Measurements from ENCODE around the gene IRF5. TPM values are rescaled to one million over a fixed set of nuclear protein-coding genes. Genes with fewer than 3 reads are reported as not detected.

IRF5 gene
- polyA plus RNA-seq, 4 donors = 3.3 to 17.3 (median 6.2) TPM

DNA sequence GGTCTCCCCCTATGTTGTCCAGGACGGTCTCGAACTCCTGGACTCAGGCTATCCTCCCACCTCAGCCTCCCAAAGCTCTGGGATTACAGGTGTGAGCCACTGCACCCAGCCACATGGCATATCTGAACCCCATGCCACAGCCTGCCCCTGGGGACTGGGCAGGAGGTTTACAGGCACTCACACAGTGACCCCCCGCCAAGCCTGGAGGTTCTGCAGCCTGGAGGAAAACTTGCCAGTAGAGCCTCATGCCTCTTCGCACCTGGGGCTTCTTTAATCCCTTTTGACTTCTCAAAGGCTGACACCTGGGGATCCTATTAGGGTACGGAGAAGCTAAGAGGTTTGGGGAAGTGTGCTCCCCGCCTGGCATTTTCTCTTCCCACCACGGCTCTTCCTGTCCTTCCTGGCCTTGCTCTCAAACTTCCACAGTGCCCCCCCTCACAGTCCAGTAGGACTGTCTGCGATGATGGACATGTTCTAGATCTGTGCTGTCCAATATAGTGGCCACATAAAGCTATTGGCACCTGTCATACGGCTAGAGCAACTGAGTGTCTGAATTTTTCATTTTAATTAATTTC lies 15.8 kb upstream of the IRF5 start:
- H3K36me3 ChIP-seq (ENCODE audit: control insufficient read depth in 3 of 3, insufficient read depth in 2 of 3, low read depth in 1 of 3, low read length in 3 of 3) = no peaks in the 10 kb centered on the region
- no peak overlapping the region for H3K27ac ChIP-seq (ENCODE audit: low read depth in 1 of 3, low read length in 2 of 3)
- H3K9me3 ChIP-seq (ENCODE audit: control insufficient read depth in 2 of 2, insufficient read depth in 1 of 2, low read depth in 1 of 2, low read length in 1 of 2) = no peaks in the 10 kb centered on the region
- no peaks in the 10 kb centered on the region for H3K4me1 ChIP-seq (ENCODE audit: control insufficient read depth in 3 of 3, insufficient read depth in 2 of 3, low read depth in 1 of 3, low read length in 2 of 3)
- DNase-seq (no peak), FAIRE-seq (no peak)
- WGBS, 3 donors = 74 to 80% (median 75%) methylated on average over 9 of the region's 9 CpGs
- H3K27me3 ChIP-seq (ENCODE audit: control insufficient read depth in 3 of 3, insufficient read depth in 3 of 3, low read length in 3 of 3) = peaks cover 0 to 50% (median 4%) of the 10 kb centered on the region in 3 donors
- H3K4me3 ChIP-seq (ENCODE audit: low read depth in 1 of 3, low read length in 3 of 3) = no peak overlapping the region

DNA sequence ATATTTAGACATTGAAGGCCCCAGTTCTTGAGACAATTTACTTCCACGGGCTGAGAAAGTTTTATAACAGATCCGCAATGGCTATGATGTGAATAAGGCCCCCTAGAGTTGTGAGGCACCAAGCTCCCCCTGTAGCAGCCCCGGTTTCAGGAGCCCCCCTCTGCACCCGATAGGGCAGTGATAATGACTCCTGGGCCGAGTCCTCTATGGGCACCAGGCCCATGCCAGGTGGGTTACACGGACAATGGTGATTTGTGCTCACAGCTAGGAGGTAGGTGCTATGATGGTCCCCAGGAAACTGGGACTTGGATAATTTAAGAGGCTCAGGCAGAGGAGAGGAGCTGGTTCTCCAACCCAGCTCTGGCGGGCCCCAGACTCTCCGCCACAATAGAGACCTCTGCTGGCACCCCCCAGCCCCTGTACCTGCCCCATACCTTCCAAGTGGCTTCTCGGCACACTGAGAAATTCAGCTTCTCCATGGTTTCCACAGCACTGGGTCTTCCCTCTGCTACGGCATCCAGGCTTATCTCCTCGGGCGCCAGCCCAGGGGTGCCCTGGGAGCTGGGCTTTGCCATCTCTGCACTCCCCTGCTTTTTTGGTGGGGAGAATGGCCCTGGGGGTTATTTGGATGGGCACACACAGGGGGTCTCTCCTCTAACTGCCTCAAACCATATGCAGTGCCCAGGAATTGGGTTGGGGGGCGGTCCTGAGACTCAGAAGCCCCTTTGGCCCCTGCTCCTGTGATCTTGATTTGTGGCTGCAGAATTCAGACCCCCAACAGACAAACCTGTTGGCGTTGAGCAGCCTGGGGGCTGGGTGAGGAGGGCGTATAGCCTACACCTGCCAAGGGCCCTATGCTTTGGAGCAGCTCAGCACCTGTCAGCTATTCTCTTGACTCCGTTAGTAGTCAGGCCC lies 15.0 kb upstream of the IRF5 start:
- H3K4me3 ChIP-seq (ENCODE audit: low read depth in 1 of 3, low read length in 3 of 3) = no peak overlapping the region
- peaks cover 0 to 47% (median 4%) of the 10 kb centered on the region in 3 donors for H3K27me3 ChIP-seq (ENCODE audit: control insufficient read depth in 3 of 3, insufficient read depth in 3 of 3, low read length in 3 of 3)
- DNase-seq (no peak), FAIRE-seq (no peak)
- 71 to 83% (median 73%) methylated on average over 16 of the region's 16 CpGs for WGBS, 3 donors
- no peak overlapping the region for H3K27ac ChIP-seq (ENCODE audit: low read depth in 1 of 3, low read length in 2 of 3)
- no peaks in the 10 kb centered on the region for H3K36me3 ChIP-seq (ENCODE audit: control insufficient read depth in 3 of 3, insufficient read depth in 2 of 3, low read depth in 1 of 3, low read length in 3 of 3)
- H3K4me1 ChIP-seq (ENCODE audit: control insufficient read depth in 3 of 3, insufficient read depth in 2 of 3, low read depth in 1 of 3, low read length in 2 of 3) = no peaks in the 10 kb centered on the region
- no peaks in the 10 kb centered on the region for H3K9me3 ChIP-seq (ENCODE audit: control insufficient read depth in 2 of 2, insufficient read depth in 1 of 2, low read depth in 1 of 2, low read length in 1 of 2)

DNA sequence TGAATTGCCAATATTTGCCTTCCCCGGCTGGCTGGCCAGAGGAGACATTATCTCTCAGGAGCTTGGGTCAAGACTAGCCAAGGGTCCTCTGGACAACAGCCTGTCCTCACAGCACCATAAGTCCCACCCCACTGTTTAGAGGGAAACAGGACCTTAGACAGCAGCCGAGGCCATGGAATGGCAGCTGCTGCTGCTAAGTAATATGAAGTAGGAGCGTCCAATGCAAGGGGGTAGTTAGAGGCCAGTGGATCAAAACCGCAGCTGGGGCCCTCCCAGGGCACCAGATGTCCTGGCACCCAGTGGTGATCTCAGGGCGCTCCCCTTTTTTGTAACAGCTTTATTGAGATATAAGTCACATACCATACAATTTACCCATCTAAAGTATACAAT lies 14.3 kb upstream of the IRF5 start:
- DNase-seq (no peak), FAIRE-seq (no peak)
- Histone ChIP-seq H3K4me1 (ENCODE audit: control insufficient read depth in 3 of 3, insufficient read depth in 2 of 3, low read depth in 1 of 3, low read length in 2 of 3) (no peaks in the 10 kb centered on the region), H3K36me3 (ENCODE audit: control insufficient read depth in 3 of 3, insufficient read depth in 2 of 3, low read depth in 1 of 3, low read length in 3 of 3) (no peaks in the 10 kb centered on the region), H3K4me3 (ENCODE audit: low read depth in 1 of 3, low read length in 3 of 3) (no peak overlapping the region), H3K27me3 (ENCODE audit: control insufficient read depth in 3 of 3, insufficient read depth in 3 of 3, low read length in 3 of 3) (peaks cover 0 to 43% (median 4%) of the 10 kb centered on the region in 3 donors), H3K9me3 (ENCODE audit: control insufficient read depth in 2 of 2, insufficient read depth in 1 of 2, low read depth in 1 of 2, low read length in 1 of 2) (no peaks in the 10 kb centered on the region), H3K27ac (ENCODE audit: low read depth in 1 of 3, low read length in 2 of 3) (no peak overlapping the region)
- WGBS, 3 donors = 67 to 81% (median 68%) methylated on average over 5 of the region's 5 CpGs

DNA sequence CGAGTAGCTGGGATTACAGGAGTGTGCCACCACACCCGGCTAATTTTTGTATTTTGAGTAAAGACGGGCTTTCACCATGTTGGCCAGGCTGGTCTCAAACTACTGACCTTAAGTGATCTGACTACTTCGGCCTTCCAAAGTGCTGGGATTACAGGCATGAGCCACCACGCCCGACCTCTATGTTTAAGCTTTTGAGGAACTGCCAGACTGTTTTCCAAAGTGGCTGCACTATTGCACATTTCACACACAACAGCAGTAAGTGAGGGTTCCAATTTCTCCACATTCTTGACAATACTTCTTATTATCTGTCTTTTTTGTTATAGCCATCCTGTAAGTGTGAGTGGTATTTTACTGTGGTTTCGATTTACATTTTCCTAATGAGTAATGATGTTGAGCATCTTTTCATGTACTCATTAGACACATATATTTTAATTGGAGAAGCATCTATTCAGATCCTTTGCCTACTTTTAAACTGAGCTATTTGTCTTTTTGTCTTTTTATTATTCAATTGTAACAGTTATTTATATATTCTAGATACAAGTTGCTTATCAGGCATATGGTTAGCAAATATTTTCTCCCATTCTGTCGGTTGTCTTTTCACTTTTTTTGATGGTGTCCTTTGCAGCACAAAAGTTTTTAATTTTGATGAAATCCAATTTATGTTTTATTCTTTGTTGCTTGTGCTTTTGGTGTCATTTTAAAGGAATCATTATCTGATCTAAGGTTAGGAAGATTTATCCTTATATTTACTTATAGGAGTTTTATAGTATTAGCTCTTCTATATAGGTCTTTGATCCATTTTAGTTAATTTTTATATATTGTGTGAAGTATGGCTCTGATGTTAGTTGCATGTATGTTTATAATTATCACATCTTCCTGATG lies 12.8 kb upstream of the IRF5 start:
- H3K9me3 ChIP-seq (ENCODE audit: control insufficient read depth in 2 of 2, insufficient read depth in 1 of 2, low read depth in 1 of 2, low read length in 1 of 2) = no peaks in the 10 kb centered on the region
- DNase-seq (no peak), FAIRE-seq (no peak)
- peaks cover 0 to 31% (median 4%) of the 10 kb centered on the region in 3 donors for H3K27me3 ChIP-seq (ENCODE audit: control insufficient read depth in 3 of 3, insufficient read depth in 3 of 3, low read length in 3 of 3)
- H3K27ac ChIP-seq (ENCODE audit: low read depth in 1 of 3, low read length in 2 of 3) = no peak overlapping the region
- 72 to 81% (median 73%) methylated on average over 8 of the region's 8 CpGs for WGBS, 3 donors
- H3K4me1 ChIP-seq (ENCODE audit: control insufficient read depth in 3 of 3, insufficient read depth in 2 of 3, low read depth in 1 of 3, low read length in 2 of 3) = no peaks in the 10 kb centered on the region
- H3K36me3 ChIP-seq (ENCODE audit: control insufficient read depth in 3 of 3, insufficient read depth in 2 of 3, low read depth in 1 of 3, low read length in 3 of 3) = no peaks in the 10 kb centered on the region
- H3K4me3 ChIP-seq (ENCODE audit: low read depth in 1 of 3, low read length in 3 of 3) = no peak overlapping the region

DNA sequence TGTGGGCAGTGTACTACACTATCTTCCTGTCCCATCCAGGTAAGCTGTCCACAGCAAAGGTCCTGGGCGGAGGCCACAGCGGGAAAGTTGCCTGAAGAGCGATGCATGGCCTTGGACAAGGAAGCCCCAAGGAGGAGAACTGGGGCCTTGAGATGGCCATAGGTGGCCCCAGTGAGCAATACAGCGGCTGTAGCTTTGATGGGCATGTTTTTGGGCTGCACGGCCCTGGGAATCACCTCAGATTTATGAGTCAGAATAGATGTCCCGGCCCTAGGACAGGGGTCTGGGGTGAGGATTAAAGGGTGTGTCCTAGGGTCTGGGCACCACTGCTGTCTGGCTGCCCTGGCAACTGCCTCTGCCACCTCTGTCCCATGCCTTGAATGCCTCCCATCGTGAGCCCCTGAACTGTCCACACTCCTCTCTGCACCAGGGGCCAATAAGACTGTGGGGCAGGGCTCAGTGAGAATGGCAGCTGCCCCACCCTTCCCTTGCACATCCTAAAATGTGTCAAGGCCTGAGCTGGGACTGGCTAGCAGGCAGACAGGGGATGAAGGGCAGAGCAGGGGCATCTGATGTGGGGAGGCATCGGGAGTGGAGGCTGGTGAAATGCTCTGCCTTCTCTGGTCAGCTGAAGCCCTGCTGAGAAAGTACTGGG lies 9.4 kb upstream of the IRF5 start:
- 95 to 99% (median 97%) methylated on average over 8 of the region's 8 CpGs for WGBS, 3 donors
- H3K27me3 ChIP-seq (ENCODE audit: control insufficient read depth in 3 of 3, insufficient read depth in 3 of 3, low read length in 3 of 3) = peaks cover 0 to 7% (median 0%) of the 10 kb centered on the region in 3 donors
- FAIRE-seq = no peak
- H3K9me3 ChIP-seq (ENCODE audit: control insufficient read depth in 2 of 2, insufficient read depth in 1 of 2, low read depth in 1 of 2, low read length in 1 of 2) = no peaks in the 10 kb centered on the region
- no peaks in the 10 kb centered on the region for H3K4me1 ChIP-seq (ENCODE audit: control insufficient read depth in 3 of 3, insufficient read depth in 2 of 3, low read depth in 1 of 3, low read length in 2 of 3)
- no peak overlapping the region for H3K4me3 ChIP-seq (ENCODE audit: low read depth in 1 of 3, low read length in 3 of 3)
- DNase-seq = no peak
- H3K36me3 ChIP-seq (ENCODE audit: control insufficient read depth in 3 of 3, insufficient read depth in 2 of 3, low read depth in 1 of 3, low read length in 3 of 3) = no peaks in the 10 kb centered on the region
- no peak overlapping the region for H3K27ac ChIP-seq (ENCODE audit: low read depth in 1 of 3, low read length in 2 of 3)

DNA sequence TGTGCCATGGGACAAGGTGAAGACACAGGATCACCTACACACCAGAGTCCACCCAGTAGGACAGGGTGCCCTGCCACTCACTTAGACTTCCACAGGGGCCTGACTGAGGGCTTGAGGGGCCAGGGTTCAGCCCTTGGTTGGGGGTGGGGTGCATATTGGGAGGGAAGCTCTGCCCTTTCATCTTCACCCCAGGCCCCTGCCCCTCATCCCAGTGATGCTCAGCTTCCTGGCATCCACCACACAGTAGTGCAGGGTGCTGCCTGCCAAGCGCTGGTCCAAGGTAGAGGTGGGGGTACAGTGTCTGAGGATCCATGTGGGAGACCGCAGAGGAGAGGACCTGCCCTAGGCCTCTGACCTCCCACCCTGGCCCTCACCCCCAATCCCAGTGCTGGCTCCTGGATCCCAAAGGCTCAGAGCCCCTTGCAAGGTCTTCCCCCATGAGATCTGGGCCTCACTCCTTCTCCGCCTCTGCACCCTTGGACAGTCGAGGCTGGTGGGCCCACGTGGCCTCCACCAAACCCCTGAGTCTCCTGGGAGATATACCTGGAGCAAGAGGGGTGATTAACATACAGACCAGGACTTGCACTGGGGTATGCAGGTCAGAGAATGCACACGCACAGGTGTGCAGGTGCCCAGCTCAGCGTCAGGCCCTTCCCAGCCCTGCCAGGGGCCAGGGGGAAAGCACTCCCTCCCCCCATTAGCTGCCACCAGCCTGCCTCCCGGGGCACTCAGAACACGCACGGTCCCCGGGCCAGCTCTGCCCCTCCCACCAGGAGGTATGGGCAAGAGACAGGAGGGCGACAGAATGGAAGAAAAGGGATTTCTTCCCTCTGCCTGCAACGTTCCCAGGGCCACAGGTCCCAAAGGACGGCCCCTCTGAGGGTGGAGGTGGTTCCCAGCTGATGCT lies 8.6 kb upstream of the IRF5 start:
- FAIRE-seq = no peak
- no peaks in the 10 kb centered on the region for H3K4me1 ChIP-seq (ENCODE audit: control insufficient read depth in 3 of 3, insufficient read depth in 2 of 3, low read depth in 1 of 3, low read length in 2 of 3)
- H3K4me3 ChIP-seq (ENCODE audit: low read depth in 1 of 3, low read length in 3 of 3) = no peak overlapping the region
- H3K36me3 ChIP-seq (ENCODE audit: control insufficient read depth in 3 of 3, insufficient read depth in 2 of 3, low read depth in 1 of 3, low read length in 3 of 3) = no peaks in the 10 kb centered on the region
- DNase-seq = no peak
- H3K27ac ChIP-seq (ENCODE audit: low read depth in 1 of 3, low read length in 2 of 3) = no peak overlapping the region
- no peaks in the 10 kb centered on the region for H3K9me3 ChIP-seq (ENCODE audit: control insufficient read depth in 2 of 2, insufficient read depth in 1 of 2, low read depth in 1 of 2, low read length in 1 of 2)
- peaks cover 0 to 3% (median 0%) of the 10 kb centered on the region in 3 donors for H3K27me3 ChIP-seq (ENCODE audit: control insufficient read depth in 3 of 3, insufficient read depth in 3 of 3, low read length in 3 of 3)
- 81 to 84% (median 84%) methylated on average over 14 of the region's 14 CpGs for WGBS, 3 donors

DNA sequence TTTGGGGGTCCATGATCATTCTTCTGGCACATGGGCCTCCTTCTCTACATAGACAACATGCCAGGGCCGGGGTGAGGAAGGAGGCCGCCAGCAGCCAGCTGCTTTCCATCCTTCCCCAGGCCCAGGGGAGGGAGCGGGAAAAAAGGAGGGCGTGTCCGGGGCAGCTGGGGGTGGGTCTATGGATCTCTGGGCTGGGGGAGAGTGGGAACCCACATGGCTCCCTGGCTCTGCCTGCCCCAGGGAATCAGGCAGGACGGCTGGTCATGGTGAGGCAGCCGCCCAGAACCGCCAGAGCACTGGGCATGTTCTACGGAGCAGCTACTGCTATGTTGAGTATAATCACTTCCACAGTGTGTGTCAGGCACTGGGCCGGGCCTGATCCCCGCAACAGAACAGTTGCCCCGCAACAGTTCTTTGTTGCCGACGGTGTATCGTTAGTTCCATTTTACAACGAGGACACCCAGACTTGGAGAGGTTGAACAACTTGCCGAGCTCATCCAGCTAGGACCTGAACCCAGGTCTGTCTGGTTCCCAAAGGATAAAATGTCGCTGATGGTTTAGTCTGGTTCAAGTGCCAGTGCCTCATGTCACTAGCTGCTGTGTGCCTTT lies 6.4 kb upstream of the IRF5 start:
- 91 to 96% (median 92%) methylated on average over 18 of the region's 18 CpGs for WGBS, 3 donors
- Histone ChIP-seq H3K27me3 (ENCODE audit: control insufficient read depth in 3 of 3, insufficient read depth in 3 of 3, low read length in 3 of 3) (peaks cover 0 to 2% (median 0%) of the 10 kb centered on the region in 3 donors), H3K36me3 (ENCODE audit: control insufficient read depth in 3 of 3, insufficient read depth in 2 of 3, low read depth in 1 of 3, low read length in 3 of 3) (no peaks in the 10 kb centered on the region), H3K4me3 (ENCODE audit: low read depth in 1 of 3, low read length in 3 of 3) (no peak overlapping the region), H3K4me1 (ENCODE audit: control insufficient read depth in 3 of 3, insufficient read depth in 2 of 3, low read depth in 1 of 3, low read length in 2 of 3) (peaks cover 0 to 9% (median 0%) of the 10 kb centered on the region in 3 donors), H3K9me3 (ENCODE audit: control insufficient read depth in 2 of 2, insufficient read depth in 1 of 2, low read depth in 1 of 2, low read length in 1 of 2) (no peaks in the 10 kb centered on the region), H3K27ac (ENCODE audit: low read depth in 1 of 3, low read length in 2 of 3) (no peak overlapping the region)
- no peak for FAIRE-seq
- no peak for DNase-seq
